H9 (cell line): ENCODE measurements around the gene LPAR2. TPM values are rescaled to one million over a fixed set of nuclear protein-coding genes. Genes with fewer than 3 reads are reported as not detected.
"Not testable (repeated sequence)": the region's sequence is repeated elsewhere in the genome, so short reads cannot be mapped to it uniquely, and the experiment has no call there.

ENCODE experiments used
- DNase-seq: peaks from one replicate; pipeline ENCODE4 v3.0.0-alpha.2; 2017
- H2AFZ ChIP-seq: one replicate; pipeline ENCODE4 v1.6.1; 2013; ENCODE audit warnings: mild to moderate bottlenecking, low read length, control low read depth, moderate library complexity
- H2AK5ac ChIP-seq: 2 replicates; pipeline ENCODE4 v1.6.1; 2013; ENCODE audit warnings: low read length, control low read depth, mixed read lengths; ENCODE audit not compliant: insufficient read length
- H2BK120ac ChIP-seq: one replicate; pipeline ENCODE4 v1.6.1; 2013; ENCODE audit warnings: low read depth, mild to moderate bottlenecking, low read length, control low read depth, inconsistent platforms; ENCODE audit not compliant: poor library complexity, severe bottlenecking
- H2BK12ac ChIP-seq: 2 replicates; pipeline ENCODE4 v1.6.1; 2013; ENCODE audit warnings: low read length, control low read depth, mixed read lengths, low read depth; ENCODE audit not compliant: insufficient read length
- H2BK15ac ChIP-seq: 2 replicates; pipeline ENCODE4 v1.6.1; 2013; ENCODE audit warnings: low read depth, low read length, control low read depth
- H2BK20ac ChIP-seq: one replicate; pipeline ENCODE4 v1.6.1; 2013; ENCODE audit warnings: low read depth, mild to moderate bottlenecking, low read length, control low read depth, inconsistent platforms; ENCODE audit not compliant: poor library complexity, severe bottlenecking
- H2BK5ac ChIP-seq: 2 replicates; pipeline ENCODE4 v1.6.1; 2013; ENCODE audit warnings: low read length, control low read depth, mixed read lengths; ENCODE audit not compliant: insufficient read length
- H3K14ac ChIP-seq: 2 replicates; pipeline ENCODE4 v1.6.1; 2013; ENCODE audit warnings: low read length, control low read depth; ENCODE audit not compliant: insufficient read depth
- H3K18ac ChIP-seq: 2 replicates; pipeline ENCODE4 v1.6.1; 2013; ENCODE audit warnings: low read depth, mild to moderate bottlenecking, mixed read lengths, low read length, control low read depth; ENCODE audit not compliant: insufficient read length
- H3K23ac ChIP-seq: 2 replicates; pipeline ENCODE4 v1.6.1; 2013; ENCODE audit warnings: low read length, control low read depth, mixed read lengths, low read depth; ENCODE audit not compliant: insufficient read length
- H3K23me2 ChIP-seq: 2 replicates; pipeline ENCODE4 v1.6.1; 2013; ENCODE audit warnings: low read depth, mild to moderate bottlenecking, mixed read lengths, low read length, control low read depth; ENCODE audit not compliant: insufficient read length, poor library complexity, severe bottlenecking
- H3K27ac ChIP-seq: 2 replicates; pipeline ENCODE4 v1.5.1; 2013; ENCODE audit warnings: low read length, control low read depth, mixed read lengths, low read depth; ENCODE audit not compliant: insufficient read length
- H3K27me3 ChIP-seq: 2 replicates; pipeline ENCODE4 v1.6.1; 2013; ENCODE audit warnings: low read length, control low read depth, inconsistent platforms; ENCODE audit not compliant: insufficient read depth
- H3K4ac ChIP-seq: 2 replicates; pipeline ENCODE4 v1.6.1; 2013; ENCODE audit warnings: low read depth, mild to moderate bottlenecking, control low read depth, inconsistent platforms, low read length, moderate library complexity
- H3K4me1 ChIP-seq: 2 replicates; pipeline ENCODE4 v1.6.1; 2013; ENCODE audit warnings: low read length, control low read depth, inconsistent platforms; ENCODE audit not compliant: insufficient read depth
- H3K4me2 ChIP-seq: 2 replicates; pipeline ENCODE4 v1.6.1; 2013; ENCODE audit warnings: low read length, control low read depth, mixed read lengths; ENCODE audit not compliant: insufficient read length, insufficient read depth
- H3K56ac ChIP-seq: 2 replicates; pipeline ENCODE4 v1.6.1; 2013; ENCODE audit warnings: low read depth, mild to moderate bottlenecking, mixed read lengths, low read length, control low read depth; ENCODE audit not compliant: insufficient read length
- H3K79me1 ChIP-seq: 2 replicates; pipeline ENCODE4 v1.6.1; 2013; ENCODE audit warnings: low read depth, mild to moderate bottlenecking, moderate library complexity, low read length, control low read depth, inconsistent platforms; ENCODE audit not compliant: insufficient read depth, poor library complexity, severe bottlenecking
- H3K79me2 ChIP-seq: 2 replicates; pipeline ENCODE4 v1.6.1; 2013; ENCODE audit warnings: low read length, control low read depth, inconsistent platforms; ENCODE audit not compliant: insufficient read depth
- H3K9ac ChIP-seq: 2 replicates; pipeline ENCODE4 v1.6.1; 2013; ENCODE audit warnings: low read length, control low read depth, mixed read lengths; ENCODE audit not compliant: insufficient read length; ENCODE audit errors: extremely low read depth
- H3K9me3 ChIP-seq: one replicate; pipeline ENCODE4 v1.6.1; 2013; ENCODE audit warnings: low read depth, low read length, inconsistent platforms; ENCODE audit not compliant: control insufficient read depth
- H3T11ph ChIP-seq: one replicate; pipeline ENCODE4 v1.6.1; 2013; ENCODE audit warnings: mild to moderate bottlenecking, low read length, control low read depth, inconsistent platforms
- H4K20me1 ChIP-seq: one replicate; pipeline ENCODE4 v1.6.1; 2013; ENCODE audit not compliant: control insufficient read depth, insufficient read length, insufficient read depth
- H4K5ac ChIP-seq: 2 replicates; pipeline ENCODE4 v1.6.1; 2013; ENCODE audit warnings: low read depth, mild to moderate bottlenecking, mixed read lengths, low read length, control low read depth; ENCODE audit not compliant: insufficient read length
- H4K8ac ChIP-seq: replicated peaks from 2 replicates; pipeline ENCODE4 v1.6.1; 2013; ENCODE audit warnings: low read length, control low read depth, mixed read lengths, low read depth; ENCODE audit not compliant: insufficient read length
- H4K91ac ChIP-seq: 2 replicates; pipeline ENCODE4 v1.6.1; 2013; ENCODE audit warnings: low read depth, mild to moderate bottlenecking, moderate library complexity, mixed read lengths, low read length, control low read depth; ENCODE audit not compliant: insufficient read length
- H3K27ac Mint-ChIP-seq, 3 experiments: 2 replicates in 2 of 3; 3 replicates in 1 of 3; pipeline ENCODE4 v1.8.0; 2020 to 2021; ENCODE audit warnings: mixed read lengths in 3 of 3, mild to moderate bottlenecking in 1 of 3, moderate library complexity in 1 of 3
- H3K27me3 Mint-ChIP-seq: 2 replicates; pipeline ENCODE4 v1.8.0; 2021; ENCODE audit warnings: low read depth, mild to moderate bottlenecking, moderate library complexity, mixed read lengths
- H3K36me3 Mint-ChIP-seq, 3 experiments: 2 replicates in 2 of 3; 3 replicates in 1 of 3; pipeline ENCODE4 v1.8.0; 2020 to 2021; ENCODE audit warnings: low read depth in 3 of 3, mixed read lengths in 3 of 3; ENCODE audit not compliant: insufficient read depth in 1 of 3
- H3K4me1 Mint-ChIP-seq, 2 experiments: 2 replicates each; pipeline ENCODE4 v1.8.0; 2020; ENCODE audit warnings: mixed read lengths in 2 of 2
- H3K4me3 Mint-ChIP-seq, 2 experiments: 2 replicates in 1 of 2; 3 replicates in 1 of 2; pipeline ENCODE4 v1.8.0; 2020 to 2021; ENCODE audit warnings: mild to moderate bottlenecking in 2 of 2, mixed read lengths in 2 of 2, moderate library complexity in 1 of 2
- H3K9me3 Mint-ChIP-seq, 2 experiments: 2 replicates in 1 of 2; 3 replicates in 1 of 2; pipeline ENCODE4 v1.8.0; 2020; ENCODE audit warnings: mild to moderate bottlenecking in 2 of 2, mixed read lengths in 2 of 2, moderate library complexity in 1 of 2
- CTCF ChIP-seq: fragments of 200-600 bp; sonication (generic); conservative IDR thresholded peaks from 3 replicates; pipeline ENCODE4 v1.8.0; 2021; ENCODE audit warnings: antibody characterized with exemption, mild to moderate bottlenecking
- WGBS: extraction: QIAGEN DNeasy Blood & Tissue Kit; methylation state at CpG from one replicate; pipeline ENCODE4 v1.1.7; 2013; ENCODE audit warnings: missing lambda C conversion rate, low lambda C conversion rate, mixed read lengths; ENCODE audit not compliant: insufficient read length; ENCODE audit errors: extremely low coverage; 5-methylcytosine and 5-hydroxymethylcytosine counted together
- total RNA-seq: library from RNA; stranded (reverse); gene quantifications from 2 replicates; pipeline ENCODE4 v1.2.1, GENCODE V29; 2021

The LPAR2 gene
- total RNA-seq, 1 experiment from 2014 or later: 51.8 TPM

GRCh38 chr19:19610376-19611202 lies 17.4 kb downstream of the LPAR2 start:
- no peaks in the 10 kb centered on the region for H3K23me2 ChIP-seq
- H3K27me3 Mint-ChIP-seq: no peaks in the 10 kb centered on the region
- no peak overlapping the region for H3T11ph ChIP-seq
- H2AK5ac ChIP-seq: no peak overlapping the region
- H2BK120ac ChIP-seq: no peak overlapping the region
- H3K36me3 Mint-ChIP-seq: no peaks in the 10 kb centered on the region
- no peak overlapping the region for H2BK5ac ChIP-seq
- H3K18ac ChIP-seq: no peak overlapping the region
- H3K4me3 Mint-ChIP-seq: no peak overlapping the region
- H4K8ac ChIP-seq: no peak overlapping the region
- H2BK12ac ChIP-seq: no peak overlapping the region
- H3K4me1 ChIP-seq: no peaks in the 10 kb centered on the region
- no peaks in the 10 kb centered on the region for H3K9me3 ChIP-seq
- H3K4ac ChIP-seq: no peak overlapping the region
- no peak for TF ChIP-seq CTCF
- no peak overlapping the region for H3K27ac Mint-ChIP-seq
- H2BK20ac ChIP-seq: no peak overlapping the region
- H3K4me1 Mint-ChIP-seq: peaks cover 3 to 7% of the 10 kb centered on the region in 2 experiments; a peak in 2 of 4 replicates
- H2AFZ ChIP-seq: no peak overlapping the region
- no CpG with 5 or more reads among the region's 10 CpGs for WGBS
- H3K14ac ChIP-seq: no peak overlapping the region
- DNase-seq: no peak
- no peak overlapping the region for H3K9ac ChIP-seq
- no peak overlapping the region for H4K91ac ChIP-seq
- H3K56ac ChIP-seq: no peak overlapping the region
- H3K79me2 ChIP-seq: no peaks in the 10 kb centered on the region
- H4K5ac ChIP-seq: no peak overlapping the region
- H2BK15ac ChIP-seq: no peak overlapping the region
- no peak overlapping the region for H3K4me2 ChIP-seq
- no peaks in the 10 kb centered on the region for H4K20me1 ChIP-seq
- no peaks in the 10 kb centered on the region for H3K79me1 ChIP-seq
- H3K27me3 ChIP-seq: no peaks in the 10 kb centered on the region
- H3K9me3 Mint-ChIP-seq: no peaks in the 10 kb centered on the region
- H3K27ac ChIP-seq: no peak overlapping the region
- no peak overlapping the region for H3K23ac ChIP-seq

- H4K5ac ChIP-seq, H2AFZ ChIP-seq, H3K9me3 ChIP-seq, H2BK12ac ChIP-seq, H3K9me3 Mint-ChIP-seq, H3K4me2 ChIP-seq, H3K79me1 ChIP-seq, H3K23ac ChIP-seq, H2BK120ac ChIP-seq, H3K4ac ChIP-seq, H3K27me3 Mint-ChIP-seq, H3K23me2 ChIP-seq, H3K9ac ChIP-seq, H3T11ph ChIP-seq, H3K56ac ChIP-seq, H3K27ac Mint-ChIP-seq, H2AK5ac ChIP-seq, H3K27me3 ChIP-seq, H4K91ac ChIP-seq, H3K79me2 ChIP-seq, H3K4me1 ChIP-seq, H4K8ac ChIP-seq, H3K36me3 Mint-ChIP-seq, H3K14ac ChIP-seq, DNase-seq, H3K27ac ChIP-seq, H2BK5ac ChIP-seq, H3K4me3 Mint-ChIP-seq, H2BK15ac ChIP-seq, H3K18ac ChIP-seq, H2BK20ac ChIP-seq, H4K20me1 ChIP-seq: not testable (repeated sequence)
- peaks cover 14 to 16% of the 10 kb centered on the region in 2 experiments for H3K4me1 Mint-ChIP-seq
- WGBS: no CpG with 5 or more reads among the region's 8 CpGs
Measured at GRCh38 chr19:19606686-19607085, 21.3 kb downstream of the LPAR2 start.
